ENCODE data around the gene PTOV1. TPM values are rescaled to one million over a fixed set of nuclear protein-coding genes. Genes with fewer than 3 reads are reported as not detected.

Gene PTOV1
- total and polyA plus RNA-seq, 2 of the 13 experiments (the other 11 are each of a cell fraction or from before 2014, with no cell fraction given) = 63.5 to 68.5 TPM

GRCh38 chr19:49877879-49878743 lies 27.2 kb downstream of the PTOV1 start (continued):
- TF ChIP-seq DMTF1 (CRISPR knock-in tag; IDR thresholded peaks at IDR 0.05) (no peak), MNT (IDR thresholded peaks at IDR 0.05) (no peak), ZNF331 (CRISPR knock-in tag; IDR thresholded peaks at IDR 0.05) (peak; percentile 46; the same call in 1 of the 2 replicates), KDM5A (IDR thresholded peaks at IDR 0.05; ENCODE audit: borderline replicate concordance, low read length) (peak; percentile 75), ZBTB7B (CRISPR knock-in tag; IDR thresholded peaks at IDR 0.05) (peak; percentile 39; the same call in 1 of the 2 replicates), ZNF761 (CRISPR knock-in tag; conservative IDR thresholded peaks at IDR 0.05) (no peak), NFKB2 (CRISPR knock-in tag; IDR thresholded peaks at IDR 0.05; ENCODE audit: borderline replicate concordance) (peak; percentile 78; the same call in 1 of the 2 replicates), ZNF318 (CRISPR knock-in tag; IDR thresholded peaks at IDR 0.05) (no peak), POLR2A (IDR thresholded peaks at IDR 0.05; ENCODE audit: insufficient read depth in 1 of 2, low read depth in 2 of 2, low read length in 2 of 2) (peak in 1 of 2 experiments; percentile 59; a peak in 3 of 4 replicates), ZNF138 (CRISPR knock-in tag; IDR thresholded peaks at IDR 0.05; ENCODE audit: low read depth) (0 out of 2 replicates have a peak, but pooled peaks have one; percentile 37), TCF12 (IDR thresholded peaks at IDR 0.05) (no peak), TCF12 (CRISPR knock-in tag; IDR thresholded peaks at IDR 0.05) (no peak), NR2F6 (IDR thresholded peaks at IDR 0.05) (no peak), NR2F6 (CRISPR knock-in tag; IDR thresholded peaks at IDR 0.05) (peak; percentile 2; the same call in 1 of the 2 replicates)
- TF ChIP-seq, protein P1, sequence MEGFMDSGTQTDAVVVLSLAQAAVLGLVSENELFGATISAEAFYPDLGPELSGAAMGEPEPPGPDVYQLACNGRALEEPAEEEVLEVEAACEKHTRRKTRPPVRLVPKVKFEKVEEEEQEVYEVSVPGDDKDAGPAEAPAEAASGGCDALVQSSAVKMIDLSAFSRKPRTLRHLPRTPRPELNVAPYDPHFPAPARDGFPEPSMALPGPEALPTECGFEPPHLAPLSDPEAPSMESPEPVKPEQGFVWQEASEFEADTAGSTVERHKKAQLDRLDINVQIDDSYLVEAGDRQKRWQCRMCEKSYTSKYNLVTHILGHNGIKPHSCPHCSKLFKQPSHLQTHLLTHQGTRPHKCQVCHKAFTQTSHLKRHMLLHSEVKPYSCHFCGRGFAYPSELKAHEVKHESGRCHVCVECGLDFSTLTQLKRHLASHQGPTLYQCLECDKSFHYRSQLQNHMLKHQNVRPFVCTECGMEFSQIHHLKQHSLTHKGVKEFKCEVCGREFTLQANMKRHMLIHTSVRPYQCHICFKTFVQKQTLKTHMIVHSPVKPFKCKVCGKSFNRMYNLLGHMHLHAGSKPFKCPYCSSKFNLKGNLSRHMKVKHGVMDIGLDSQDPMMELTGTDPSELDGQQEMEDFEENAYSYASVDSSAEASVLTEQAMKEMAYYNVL (CRISPR knock-in tag; IDR thresholded peaks at IDR 0.05; ENCODE audit: borderline replicate concordance) = 0 out of 2 replicates have a peak, but pooled peaks have one; percentile 52

Data from HepG2 (cell line).